Retinal pigment epithelial cell (primary cell): ENCODE data around the gene ATXN1L.

Experiments used
- DNase-seq: peaks from one replicate; pipeline ENCODE4 v3.0.0-alpha.2; 2010; ENCODE audit warnings: low read depth
- H3K4me3 ChIP-seq: 2 replicates; pipeline ENCODE4 v1.5.1; 2011; ENCODE audit warnings: mild to moderate bottlenecking, low read length, control low read depth, moderate library complexity
- CTCF ChIP-seq: conservative IDR thresholded peaks from 2 replicates; pipeline ENCODE4 v1.5.1; 2011; ENCODE audit warnings: low read depth, low read length, control low read depth, inconsistent platforms

ATXN1L gene

DNA sequence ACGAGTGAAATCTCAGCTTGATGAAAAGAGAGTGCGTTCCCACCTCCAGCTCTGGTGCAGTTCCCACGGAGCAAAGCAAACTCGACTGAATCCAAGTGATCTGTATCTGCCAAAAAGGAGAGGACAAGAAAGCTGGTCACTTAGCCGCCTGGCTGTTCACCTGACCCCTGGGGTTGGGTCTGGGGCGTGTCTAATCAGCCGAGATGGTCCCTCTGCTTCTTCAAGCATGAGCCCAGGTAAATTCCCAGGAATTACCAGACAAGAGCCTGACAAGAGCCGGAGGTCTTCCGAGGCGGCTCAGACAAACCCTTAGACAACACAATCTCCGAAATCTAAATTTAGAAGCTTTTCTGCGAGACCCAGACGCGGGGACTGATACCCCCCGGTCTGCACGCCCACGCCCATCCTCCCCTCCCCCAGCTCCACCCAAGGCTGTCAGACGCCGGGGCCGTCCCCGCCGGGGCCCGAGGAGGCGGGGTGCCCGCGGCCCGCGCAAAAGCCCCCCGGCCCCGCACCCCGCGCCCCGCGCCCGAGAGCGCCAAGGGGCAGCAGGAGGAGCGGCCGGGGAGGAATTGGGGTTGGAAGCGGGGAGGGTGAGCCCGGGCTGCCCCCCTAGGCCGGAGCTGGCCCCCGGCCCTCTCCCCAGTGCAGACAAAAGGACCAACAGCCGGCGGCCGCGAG is 37.5 kb downstream of the ATXN1L start:
- H3K4me3 ChIP-seq = peak overlapping the region; percentile 81
- DNase-seq = no peak
- TF ChIP-seq CTCF = no peak

DNA sequence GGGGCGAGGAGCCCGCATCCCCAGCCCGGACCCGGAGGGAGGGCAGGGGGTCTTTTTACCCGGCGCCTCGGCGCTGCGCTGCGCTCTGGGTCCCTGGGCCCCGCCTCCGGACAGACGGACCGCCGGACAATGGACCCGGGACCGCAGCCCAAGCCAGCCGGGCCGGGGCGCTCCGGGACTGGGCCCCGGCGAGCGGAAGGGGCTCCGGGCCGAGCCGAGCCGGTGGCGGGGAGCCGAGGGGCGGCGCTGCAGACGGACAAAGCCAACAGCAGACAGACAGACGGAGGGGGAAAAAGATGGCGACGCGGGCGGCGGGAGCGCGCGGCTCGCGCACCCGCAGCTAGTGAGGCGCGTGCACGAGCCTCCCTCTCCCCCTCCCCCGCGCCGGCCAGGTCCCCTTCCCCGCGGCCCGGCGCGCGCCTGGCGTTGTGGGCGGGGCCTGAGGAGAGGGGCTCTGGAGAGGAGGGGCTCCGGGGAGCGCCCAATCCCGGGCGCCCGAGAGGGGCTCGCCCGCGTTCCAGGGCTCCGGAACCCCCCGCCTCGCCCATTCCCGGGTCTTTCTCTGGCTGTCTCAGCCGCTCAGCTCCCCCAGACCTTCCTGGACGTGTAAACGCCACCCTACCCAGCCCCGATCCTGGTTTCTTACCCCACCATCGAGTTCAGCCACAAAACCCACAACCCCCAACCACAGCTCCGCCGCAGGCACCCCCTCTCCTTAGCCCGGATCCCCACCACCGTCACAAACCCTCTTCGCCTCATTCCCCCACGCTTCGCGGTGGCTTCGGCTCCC is 38.3 kb downstream of the ATXN1L start, which contains the start of gene ZNF821:
ZNF821 (minus strand) TSS at position 334 of the 790 bp plus-strand sequence. CDS start 4,236 bp downstream, outside the sequence.
- no peak for DNase-seq
- TF ChIP-seq CTCF = peak; percentile 39
- peak within 1 kb of the TSS; percentile 81 for H3K4me3 ChIP-seq

DNA sequence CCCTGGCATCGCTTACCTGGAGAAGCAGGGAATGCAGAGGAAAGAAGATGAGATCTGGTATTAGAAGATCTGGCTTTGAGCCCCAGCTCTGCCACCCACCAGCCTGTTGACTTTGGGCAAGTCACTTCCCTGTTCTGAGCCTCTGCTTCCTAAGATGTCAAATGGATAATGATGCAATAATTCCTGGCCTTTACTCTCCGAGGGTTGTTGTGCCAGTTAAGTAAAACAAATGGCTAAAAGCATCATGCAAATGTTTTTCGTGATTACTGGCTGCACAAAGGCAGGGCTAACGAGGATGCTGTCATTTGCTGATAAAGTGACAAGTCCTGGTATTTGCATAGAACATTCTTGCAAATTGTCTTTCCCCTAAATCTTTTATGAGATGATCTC is 39.5 kb downstream of the ATXN1L start:
- DNase-seq = no peak
- TF ChIP-seq CTCF = no peak
- H3K4me3 ChIP-seq = no peak overlapping the region

DNA sequence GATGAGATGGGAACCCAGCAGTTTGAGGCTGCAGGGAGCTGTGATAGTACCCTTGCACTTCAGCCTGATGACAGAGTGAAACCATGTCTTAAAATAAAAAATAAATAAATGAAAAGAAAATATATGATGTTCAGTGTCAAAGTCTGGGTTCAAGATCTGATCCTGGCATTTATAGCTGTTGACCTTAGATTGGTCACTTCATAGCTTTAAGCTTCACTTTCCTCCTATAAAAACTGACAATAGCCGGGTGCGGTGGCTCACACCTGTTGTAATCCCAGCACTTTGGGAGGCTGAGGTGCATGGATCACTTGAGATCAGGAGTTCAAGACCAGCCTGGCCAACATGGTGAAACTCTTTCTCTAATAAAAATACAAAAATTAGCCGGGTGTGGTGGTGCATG is 43.4 kb downstream of the ATXN1L start:
- DNase-seq = no peak
- no peak overlapping the region for H3K4me3 ChIP-seq
- no peak for TF ChIP-seq CTCF

DNA sequence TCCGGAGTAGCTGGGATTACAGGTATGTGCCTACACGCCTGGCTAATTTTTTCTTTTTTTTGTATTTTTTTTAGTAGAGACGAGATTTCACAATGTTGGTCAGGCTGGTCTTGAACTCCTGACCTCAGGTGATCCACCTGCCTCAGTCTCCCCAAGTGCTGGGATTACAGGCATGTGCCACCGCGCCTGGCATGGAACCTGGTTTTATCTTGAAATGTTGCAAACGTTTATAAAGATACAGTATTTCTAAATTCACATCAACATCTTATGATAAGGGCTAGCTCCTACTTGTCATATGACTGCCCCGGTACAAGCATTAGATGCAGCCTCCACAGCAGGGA is 48.1 kb downstream of the ATXN1L start:
- TF ChIP-seq CTCF = no peak
- no peak for DNase-seq
- peak overlapping the region; percentile 94 for H3K4me3 ChIP-seq

DNA sequence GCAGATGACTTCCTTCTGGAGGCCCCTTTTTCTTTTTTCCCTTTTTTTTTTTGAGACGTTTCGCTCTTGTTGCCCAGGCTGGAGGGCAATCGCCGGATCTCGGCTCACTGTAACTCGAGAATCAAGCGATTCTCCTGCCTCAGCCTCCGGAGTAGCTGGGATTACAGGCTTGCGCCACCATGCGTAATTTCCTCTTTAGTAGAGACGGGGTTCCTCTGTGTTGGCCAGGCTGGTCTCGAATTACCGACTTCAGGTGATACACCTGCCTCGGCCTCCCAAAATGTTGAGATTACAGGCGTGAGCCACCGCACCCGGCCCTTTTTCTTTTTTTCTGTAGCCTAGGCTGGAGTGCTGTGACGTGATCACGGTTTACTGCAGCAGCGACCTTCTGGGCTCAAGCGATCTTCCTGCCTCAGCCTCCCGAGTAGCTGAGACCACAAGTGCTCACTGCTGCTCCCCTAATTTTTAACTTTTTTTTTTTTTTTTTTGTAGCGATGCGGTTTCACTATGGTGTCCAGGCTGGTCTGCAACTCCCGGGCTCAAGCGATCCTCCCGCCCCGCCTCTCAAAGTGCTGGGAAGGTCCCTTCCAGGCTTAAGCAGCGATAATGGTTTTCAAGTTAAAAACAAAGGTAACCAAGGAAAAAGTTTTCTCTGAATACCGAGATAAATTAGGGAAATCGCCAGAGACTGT is 48.6 kb downstream of the ATXN1L start:
- no peak for DNase-seq
- peak overlapping the region; percentile 94 for H3K4me3 ChIP-seq
- TF ChIP-seq CTCF = no peak
